GM12878 (cell line): ENCODE results near the gene SEC31A. TPM values are rescaled to one million over a fixed set of nuclear protein-coding genes. Genes with fewer than 3 reads are reported as not detected.
A peak's percentile ranks its signal among the peaks of the same experiment; 100 is the strongest.

Experiments
- ATAC-seq: fragments of 200-7000 bp; cut with Tn5 transposase; 3 replicates; pipeline ENCODE4 v1.9.1; 2020; ENCODE audit warnings: mild to moderate bottlenecking, moderate library complexity
- BruUV-seq: library from RNA; stranded (reverse); fragments of 400-500 nt; replicated peaks from 2 replicates; lab custom pipeline; 2021; lab: Mats Ljungman, UMichigan
- CTCF ChIA-PET: fragments of 300-600 bp; sonication (Branson Sonifier 250); formaldehyde crosslinking; extraction: SDS; loops from one replicate; lab custom pipeline; 2021; ENCODE audit warnings: inconsistent platforms; lab: Yijun Ruan, JAX
- POLR2A ChIA-PET: fragments of 350-600 bp; formaldehyde crosslinking; extraction: SDS; loops from one replicate; lab custom pipeline; 2021; ENCODE audit warnings: inconsistent platforms; lab: Charles Lee
- RAD21 ChIA-PET: fragments of 300-600 bp; sonication (Branson Sonifier 250); formaldehyde crosslinking; loops from one replicate; lab custom pipeline; 2023; ENCODE audit warnings: antibody characterized with exemption; ENCODE audit not compliant: unreplicated experiment; lab: Charles Lee
- SMC1A ChIA-PET: fragments of 300-600 bp; sonication (Branson Sonifier 250); formaldehyde crosslinking; loops from one replicate; lab custom pipeline; 2023; ENCODE audit not compliant: unreplicated experiment, uncharacterized antibody; lab: Charles Lee
- DNase-seq: peaks from one replicate; pipeline ENCODE4 v3.0.0-alpha.2; 2011; ENCODE audit warnings: low read depth, low spot score
- FAIRE-seq: peaks from 3 replicates; lab custom pipeline; 2011; peaks lifted over from hg19 to GRCh38; lab: Jason Lieb, UNC
- H2AFZ ChIP-seq: 2 replicates; pipeline ENCODE4 v1.6.0; 2011; ENCODE audit warnings: low read depth, low read length, control low read depth; ENCODE audit not compliant: control insufficient read depth
- H3K27ac ChIP-seq: 2 replicates; pipeline ENCODE4 v1.5.1; 2011; ENCODE audit warnings: control low read depth; ENCODE audit not compliant: control insufficient read depth, insufficient read depth
- H3K27me3 ChIP-seq, 2 experiments: replicated peaks in 1 of 2; 2 replicates each; pipeline versions ENCODE4 v1.6.0 to v1.6.1; 2011; ENCODE audit warnings: low read length in 1 of 2; ENCODE audit not compliant: control insufficient read depth in 2 of 2, insufficient read depth in 2 of 2
- H3K36me3 ChIP-seq, 2 experiments: 2 replicates each; pipeline ENCODE4 v1.5.1; 2011; ENCODE audit warnings: low read length in 1 of 2; ENCODE audit not compliant: control insufficient read depth in 2 of 2, insufficient read depth in 2 of 2
- H3K4me1 ChIP-seq: 2 replicates; pipeline ENCODE4 v1.6.1; 2011; ENCODE audit warnings: mild to moderate bottlenecking, low read length, moderate library complexity, mixed read lengths; ENCODE audit not compliant: control insufficient read depth, insufficient read depth
- H3K4me2 ChIP-seq: 2 replicates; pipeline ENCODE4 v1.6.0; 2011; ENCODE audit warnings: control low read depth; ENCODE audit not compliant: control insufficient read depth, insufficient read depth
- H3K4me3 ChIP-seq: fragments of 200-600 bp; sonication (generic); 2 replicates; pipeline ENCODE4 v1.5.1; 2016
- H3K79me2 ChIP-seq: 2 replicates; pipeline ENCODE4 v1.6.0; 2011; ENCODE audit warnings: low read length; ENCODE audit not compliant: control insufficient read depth, insufficient read depth
- H3K9ac ChIP-seq: 2 replicates; pipeline ENCODE4 v1.8.0; 2011; ENCODE audit warnings: low read length, control low read depth, mixed read lengths; ENCODE audit not compliant: control insufficient read depth, insufficient read depth
- H3K9me3 ChIP-seq: replicated peaks from 3 replicates; pipeline ENCODE4 v1.5.1; 2011; ENCODE audit warnings: mild to moderate bottlenecking, low read length; ENCODE audit not compliant: control insufficient read depth, insufficient read depth
- H4K20me1 ChIP-seq: 2 replicates; pipeline ENCODE4 v1.6.0; 2011; ENCODE audit not compliant: control insufficient read depth, insufficient read depth
- CTCF ChIP-seq, 3 experiments: IDR thresholded peaks in 2 of 3; conservative IDR thresholded peaks in 1 of 3; 2 replicates each; pipeline ENCODE4 v1.5.1; 2011; ENCODE audit warnings: low read depth in 3 of 3, low read length in 3 of 3, mild to moderate bottlenecking in 3 of 3, control low read depth in 2 of 3, moderate library complexity in 2 of 3, inconsistent platforms in 1 of 3, mixed read lengths in 1 of 3; ENCODE audit not compliant: control insufficient read depth in 2 of 3, insufficient read depth in 1 of 3; ENCODE audit errors: extremely low read depth in 1 of 3
- RAD21 ChIP-seq: IDR thresholded peaks from 2 replicates; pipeline ENCODE4 v1.6.1; 2011; ENCODE audit warnings: mild to moderate bottlenecking, low read depth, low read length, moderate library complexity; ENCODE audit not compliant: insufficient read depth
- SMC3 ChIP-seq: IDR thresholded peaks from 2 replicates; pipeline ENCODE4 v1.6.1; 2011; ENCODE audit warnings: low read length, improper control_type of control experiment, borderline replicate concordance
- SREBF2 ChIP-seq: IDR thresholded peaks from 2 replicates; pipeline ENCODE4 v1.6.1; 2012; ENCODE audit warnings: mild to moderate bottlenecking, low read length
- WGBS: methylation state at CpG from one replicate; pipeline ENCODE4 v1.1.6; 2016; ENCODE audit warnings: low lambda C conversion rate; ENCODE audit not compliant: insufficient replicate concordance, insufficient coverage; ENCODE audit errors: missing lambda C conversion rate; 5-methylcytosine and 5-hydroxymethylcytosine counted together
- in situ Hi-C: fragments of 300-500 bp; cut with MboI; formaldehyde crosslinking; loops from 9 replicates; pipeline ENCODE4 v1.14.3; 2018; ENCODE audit warnings: mixed read lengths
- intact Hi-C: fragments of 100-400 bp; cut with micrococcal nuclease; formaldehyde crosslinking; loops from one replicate; pipeline ENCODE4 v1.14.2; 2022; ENCODE audit not compliant: unreplicated experiment
- polyA plus RNA-seq, 11 experiments: library from polyadenylated mRNA; depleted of rRNA in 4 of 11; unstranded in 6 of 11; stranded (reverse) in 5 of 11; fragments of >200 nt; fragmentation: Nextera tagmentation in 4 of 11; fragmentation: Illumina TruSeq in 1 of 11; extraction: Ambion mirVana in 4 of 11; extraction: Trizol in 1 of 11; gene quantifications; 1 replicate in 1 of 11; 2 replicates in 10 of 11; pipeline versions ENCODE4 v1.2.1 to v1.2.3, GENCODE V29; 2011 to 2016; ENCODE audit warnings: inconsistent platforms in 2 of 11, missing spikeins in 2 of 11, low read depth in 1 of 11
- total RNA-seq, 4 experiments: library from RNA; depleted of rRNA in 3 of 4; stranded (reverse); fragments of >200 nt in 3 of 4; fragmentation: Illumina TruSeq in 1 of 4; extraction: Trizol in 1 of 4; gene quantifications; 2 replicates each; pipeline versions ENCODE4 v1.2.1 to v1.2.3, GENCODE V29; 2013 to 2021

SEC31A gene
- total and polyA plus RNA-seq, 10 of the 15 experiments (the other 5 are each of a cell fraction or from before 2014, with no cell fraction given) = 74.6 to 171 (median 129) TPM

GRCh38 chr4:82851885-82852750, 38.8 kb downstream of the SEC31A start:
- WGBS = 86% methylated on average over 1 of the region's 1 CpG
- no peak overlapping the region for H3K27ac ChIP-seq

More at GRCh38 chr4:82851885-82852750, 38.8 kb downstream of the SEC31A start:
- no TSS peak for BruUV-seq
- Histone ChIP-seq H3K9ac (no peak overlapping the region), H3K27me3 (no peaks in the 10 kb centered on the region), H3K79me2 (no peaks in the 10 kb centered on the region), H3K4me3 (no peak overlapping the region), H3K4me2 (no peak overlapping the region), H3K36me3 (peaks cover 12 to 35% of the 10 kb centered on the region in 2 experiments), H3K9me3 (no peaks in the 10 kb centered on the region), H4K20me1 (no peaks in the 10 kb centered on the region), H3K4me1 (no peaks in the 10 kb centered on the region), H2AFZ (no peak overlapping the region)
- TF ChIP-seq SMC3 (peak; percentile 25; the same call in 1 of the 2 replicates), SREBF2 (no peak), CTCF (IDR thresholded peaks at IDR 0.05 in 2 of 3, conservative IDR thresholded peaks at IDR 0.05 in 1 of 3; ENCODE audit: control insufficient read depth in 2 of 3, extremely low read depth in 1 of 3, insufficient read depth in 1 of 3, low read depth in 3 of 3, low read length in 3 of 3) (peak; percentile 42 to 50 (median 45); a peak in 3 of 6 replicates), RAD21 (peak; percentile 63)
- ATAC-seq = peak; percentile 77
- no peak for FAIRE-seq
- intact Hi-C loops (no loop called here), in situ Hi-C loops (no loop called here)
- ChIA-PET POLR2A (interaction anchor here (1.1 kb wide), 1 partner anchor 48 kb away, joined by 3 read pairs; no protein-coding TSS in a partner anchor), SMC1A (interaction anchor here (0.6 to 1.9 kb wide), 12 partner anchors 11 to 429 kb away, joined by 3 to 6 read pairs (median 4); no protein-coding TSS in a partner anchor), RAD21 (interaction anchor here (0.8 to 1.6 kb wide), 6 partner anchors 38 to 431 kb away, joined by 3 to 6 read pairs (median 4); no protein-coding TSS in a partner anchor), CTCF (interaction anchor here (0.7 to 5.9 kb wide), 20 partner anchors 10 to 575 kb away, joined by 3 to 44 read pairs (median 4); partner anchors contain the start of genes COQ2 and THAP9)
- DNase-seq = no peak
